K562 (cell line): ENCODE measurements around the gene INPP1. TPM values are rescaled to one million over a fixed set of nuclear protein-coding genes. Genes with fewer than 3 reads are reported as not detected.

ENCODE experiments used
- CEBPG ChIP-seq, 3 experiments: fragments of 200-800 bp in 1 of 3; sonication (Bioruptor generic) in 1 of 3; sonication (generic) in 1 of 3; formaldehyde crosslinking in 1 of 3; IDR thresholded peaks in 2 of 3; conservative IDR thresholded peaks in 1 of 3; 2 replicates each; pipeline versions ENCODE4 v1.6.1 to v1.8.0; 2016 to 2022; ENCODE audit warnings: missing compliant biosample characterization in 2 of 3, missing genetic modification characterization in 2 of 3, mild to moderate bottlenecking in 1 of 3, missing genetic modification reagents in 1 of 3
- EHMT2 ChIP-seq: fragments of 450-650 bp; IDR thresholded peaks from 2 replicates; pipeline ENCODE4 v1.6.1; 2018; ENCODE audit warnings: antibody characterized with exemption
- ETV1 ChIP-seq: fragments of 450-650 bp; conservative IDR thresholded peaks from 2 replicates; pipeline ENCODE4 v1.6.1; 2016; ENCODE audit warnings: missing genetic modification characterization, control low read depth, low read depth, missing compliant biosample characterization
- HINFP ChIP-seq: fragments of 450-650 bp; conservative IDR thresholded peaks from 2 replicates; pipeline ENCODE4 v1.6.1; 2016; ENCODE audit warnings: missing genetic modification characterization, low read depth, mild to moderate bottlenecking, control low read depth, missing compliant biosample characterization
- JUND ChIP-seq, 2 experiments: IDR thresholded peaks; 2 replicates in 1 of 2; 3 replicates in 1 of 2; pipeline ENCODE4 v1.6.1; 2011; ENCODE audit warnings: borderline replicate concordance in 2 of 2, low read depth in 2 of 2, low read length in 2 of 2, improper control_type of control experiment in 1 of 2, missing biosample characterization in 1 of 2, missing genetic modification characterization in 1 of 2, missing genetic modification reagents in 1 of 2
- KLF16 ChIP-seq: IDR thresholded peaks from 2 replicates; pipeline ENCODE4 v1.6.1; 2016; ENCODE audit warnings: antibody characterized with exemption
- ZNF592 ChIP-seq: fragments of 450-650 bp; IDR thresholded peaks from 2 replicates; pipeline ENCODE4 v1.6.1; 2017; ENCODE audit warnings: antibody characterized with exemption, mild to moderate bottlenecking
- polyA plus RNA-seq, 8 experiments: library from polyadenylated mRNA; depleted of rRNA in 4 of 8; stranded (reverse) in 5 of 8; unstranded in 3 of 8; fragments of >200 nt; fragmentation: Nextera tagmentation in 2 of 8; fragmentation: Illumina TruSeq in 1 of 8; extraction: Ambion mirVana in 2 of 8; extraction: Trizol in 1 of 8; gene quantifications; 2 replicates each; pipeline versions ENCODE4 v1.2.1 to v1.2.3, GENCODE V29; 2011 to 2014; ENCODE audit warnings: inconsistent platforms in 1 of 8, missing spikeins in 1 of 8
- total RNA-seq, 7 experiments: library from RNA; depleted of rRNA in 6 of 7; stranded (reverse); fragments of >200 nt in 6 of 7; fragmentation: Illumina TruSeq in 2 of 7; extraction: Trizol in 2 of 7; gene quantifications; 2 replicates each; pipeline versions ENCODE4 v1.2.1 to v1.2.3, GENCODE V29; 2011 to 2021; ENCODE audit warnings: low replicate concordance in 1 of 7
- TF ChIP-seq, protein P1 (sequence below), 2 experiments: fragments of 450-650 bp; formaldehyde crosslinking in 1 of 2; IDR thresholded peaks; 2 replicates each; pipeline versions ENCODE4 v1.4.0 to v1.6.1; 2014 to 2020; ENCODE audit warnings: mild to moderate bottlenecking in 2 of 2, borderline replicate concordance in 1 of 2, low read depth in 1 of 2

The INPP1 gene
- total and polyA plus RNA-seq, 9 of the 15 experiments (the other 6 are each of a cell fraction or from before 2014, with no cell fraction given) = 3.7 to 11.8 (median 6.5) TPM

DNA sequence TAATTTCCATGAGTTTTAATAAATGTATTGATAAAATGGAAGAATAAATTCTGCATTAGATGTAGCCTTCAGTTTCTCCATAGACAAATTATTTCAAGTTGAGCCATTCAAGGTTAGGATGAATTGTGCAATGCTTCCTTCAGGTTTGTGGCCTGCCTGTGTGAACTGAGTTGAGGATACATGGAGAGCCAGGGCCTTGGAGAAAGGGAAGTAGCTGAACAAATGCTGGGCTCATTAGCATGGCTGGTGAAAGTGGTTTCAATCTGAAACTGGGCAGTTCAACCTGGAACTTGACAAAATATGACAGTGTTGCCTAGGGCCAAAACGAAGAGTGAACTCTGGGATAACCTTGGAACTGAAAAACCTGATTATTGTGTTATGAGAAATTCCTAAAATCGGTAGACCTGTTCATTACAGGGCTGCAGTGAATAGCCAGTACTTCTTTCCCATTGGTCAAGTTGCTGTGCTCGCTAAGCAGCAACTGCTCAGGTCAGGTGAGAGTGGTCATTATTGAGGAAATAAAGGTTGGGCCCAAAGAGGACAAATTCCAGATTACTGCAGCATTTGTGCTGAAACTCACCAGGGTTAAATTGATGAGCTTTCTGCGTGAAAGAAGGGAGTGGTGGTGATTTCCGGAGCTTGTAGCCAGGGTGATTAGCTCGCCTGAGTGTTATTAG, 12.7 kb downstream of the INPP1 start (continued):
- TF ChIP-seq, protein P1, sequence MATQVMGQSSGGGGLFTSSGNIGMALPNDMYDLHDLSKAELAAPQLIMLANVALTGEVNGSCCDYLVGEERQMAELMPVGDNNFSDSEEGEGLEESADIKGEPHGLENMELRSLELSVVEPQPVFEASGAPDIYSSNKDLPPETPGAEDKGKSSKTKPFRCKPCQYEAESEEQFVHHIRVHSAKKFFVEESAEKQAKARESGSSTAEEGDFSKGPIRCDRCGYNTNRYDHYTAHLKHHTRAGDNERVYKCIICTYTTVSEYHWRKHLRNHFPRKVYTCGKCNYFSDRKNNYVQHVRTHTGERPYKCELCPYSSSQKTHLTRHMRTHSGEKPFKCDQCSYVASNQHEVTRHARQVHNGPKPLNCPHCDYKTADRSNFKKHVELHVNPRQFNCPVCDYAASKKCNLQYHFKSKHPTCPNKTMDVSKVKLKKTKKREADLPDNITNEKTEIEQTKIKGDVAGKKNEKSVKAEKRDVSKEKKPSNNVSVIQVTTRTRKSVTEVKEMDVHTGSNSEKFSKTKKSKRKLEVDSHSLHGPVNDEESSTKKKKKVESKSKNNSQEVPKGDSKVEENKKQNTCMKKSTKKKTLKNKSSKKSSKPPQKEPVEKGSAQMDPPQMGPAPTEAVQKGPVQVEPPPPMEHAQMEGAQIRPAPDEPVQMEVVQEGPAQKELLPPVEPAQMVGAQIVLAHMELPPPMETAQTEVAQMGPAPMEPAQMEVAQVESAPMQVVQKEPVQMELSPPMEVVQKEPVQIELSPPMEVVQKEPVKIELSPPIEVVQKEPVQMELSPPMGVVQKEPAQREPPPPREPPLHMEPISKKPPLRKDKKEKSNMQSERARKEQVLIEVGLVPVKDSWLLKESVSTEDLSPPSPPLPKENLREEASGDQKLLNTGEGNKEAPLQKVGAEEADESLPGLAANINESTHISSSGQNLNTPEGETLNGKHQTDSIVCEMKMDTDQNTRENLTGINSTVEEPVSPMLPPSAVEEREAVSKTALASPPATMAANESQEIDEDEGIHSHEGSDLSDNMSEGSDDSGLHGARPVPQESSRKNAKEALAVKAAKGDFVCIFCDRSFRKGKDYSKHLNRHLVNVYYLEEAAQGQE (IDR thresholded peaks at IDR 0.05; ENCODE audit: borderline replicate concordance) = peak; percentile 17; the same call in 1 of the 2 replicates
- TF ChIP-seq, protein P1 (CRISPR knock-in tag; IDR thresholded peaks at IDR 0.05; ENCODE audit: low read depth) = no peak
- TF ChIP-seq JUND (IDR thresholded peaks at IDR 0.05; ENCODE audit: borderline replicate concordance, low read depth, low read length) = no peak
- 0 out of 3 replicates have a peak, but pooled peaks have one; percentile 6 for TF ChIP-seq JUND (tag; IDR thresholded peaks at IDR 0.05; ENCODE audit: borderline replicate concordance, low read depth, low read length)
- 0 out of 2 replicates have a peak, but pooled peaks have one; percentile 15 for TF ChIP-seq ETV1 (tag)
- no peak for TF ChIP-seq KLF16
- TF ChIP-seq ZNF592 = peak; percentile 42
- 0 out of 2 replicates have a peak, but pooled peaks have one; percentile 19 for TF ChIP-seq HINFP (tag)
- no peak for TF ChIP-seq CEBPG (CRISPR knock-in tag; IDR thresholded peaks at IDR 0.05)
- TF ChIP-seq CEBPG (tag; conservative IDR thresholded peaks at IDR 0.05 in 1 of 2, IDR thresholded peaks at IDR 0.05 in 1 of 2) = peak; percentile 68 to 72
- TF ChIP-seq EHMT2 = no peak
